Activated naive CD8-positive, alpha-beta T cell (primary cell): ENCODE results near the gene ZNF311.

Experiments used
- H3K27ac Mint-ChIP-seq: one replicate; pipeline ENCODE4 v1.8.0; 2021; ENCODE audit warnings: mixed read lengths
- H3K27me3 Mint-ChIP-seq: one replicate; pipeline ENCODE4 v1.8.0; 2021; ENCODE audit warnings: mixed read lengths
- H3K36me3 Mint-ChIP-seq: one replicate; pipeline ENCODE4 v1.8.0; 2021; ENCODE audit warnings: mixed read lengths
- H3K4me1 Mint-ChIP-seq: one replicate; pipeline ENCODE4 v1.8.0; 2021; ENCODE audit warnings: low read depth, mixed read lengths
- H3K4me3 Mint-ChIP-seq: one replicate; pipeline ENCODE4 v1.8.0; 2021; ENCODE audit warnings: mild to moderate bottlenecking, mixed read lengths
- H3K9me3 Mint-ChIP-seq: one replicate; pipeline ENCODE4 v1.8.0; 2021; ENCODE audit warnings: low read depth, mixed read lengths

Gene ZNF311

GRCh38 chr6:28948782-28949486, 56.2 kb downstream of the ZNF311 start:
- H3K27ac Mint-ChIP-seq = no peak overlapping the region
- H3K4me3 Mint-ChIP-seq = no peak overlapping the region
- H3K27me3 Mint-ChIP-seq = no peaks in the 10 kb centered on the region
- peaks cover 4% of the 10 kb centered on the region for H3K9me3 Mint-ChIP-seq
- no peaks in the 10 kb centered on the region for H3K36me3 Mint-ChIP-seq
- peaks cover 18% of the 10 kb centered on the region for H3K4me1 Mint-ChIP-seq

DNA sequence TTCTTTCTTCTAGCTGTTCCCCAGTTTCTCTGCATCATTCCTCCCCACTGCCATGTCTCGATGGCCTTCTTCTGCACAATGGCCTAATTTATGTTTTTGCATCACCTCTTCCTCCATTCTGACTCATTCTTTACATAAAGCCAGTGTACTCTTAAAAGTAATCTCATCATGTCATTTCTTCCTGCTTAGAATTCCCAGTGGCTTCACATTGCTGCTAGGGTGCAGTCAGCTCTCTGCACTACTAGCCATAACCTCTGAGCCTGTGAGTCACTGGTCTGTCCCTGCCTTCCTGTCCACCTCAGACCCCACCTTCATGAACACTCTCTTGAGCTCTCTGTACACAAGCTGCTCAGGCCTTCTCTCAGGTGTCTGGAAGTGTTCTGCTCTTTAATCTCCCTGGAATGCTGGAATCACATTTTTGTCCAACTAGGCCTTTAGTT, 57.3 kb downstream of the ZNF311 start:
- Mint-ChIP-seq H3K4me1 (peaks cover 21% of the 10 kb centered on the region), H3K27ac (no peak overlapping the region), H3K36me3 (no peaks in the 10 kb centered on the region), H3K9me3 (peaks cover 4% of the 10 kb centered on the region), H3K4me3 (no peak overlapping the region), H3K27me3 (no peaks in the 10 kb centered on the region)

GRCh38 chr6:28947067-28947765, 57.9 kb downstream of the ZNF311 start:
- H3K36me3 Mint-ChIP-seq = no peaks in the 10 kb centered on the region

GRCh38 chr6:28945349-28945748, 59.8 kb downstream of the ZNF311 start:
- Mint-ChIP-seq H3K27ac (no peak overlapping the region), H3K4me3 (no peak overlapping the region), H3K36me3 (no peaks in the 10 kb centered on the region), H3K9me3 (peaks cover 4% of the 10 kb centered on the region), H3K27me3 (no peaks in the 10 kb centered on the region), H3K4me1 (peaks cover 36% of the 10 kb centered on the region)

More at GRCh38 chr6:28947067-28947765, 57.9 kb downstream of the ZNF311 start:
- Mint-ChIP-seq H3K4me3 (no peak overlapping the region), H3K9me3 (peaks cover 4% of the 10 kb centered on the region), H3K27ac (no peak overlapping the region), H3K27me3 (no peaks in the 10 kb centered on the region), H3K4me1 (peaks cover 24% of the 10 kb centered on the region)
